ENCODE results near the gene MDGA2.
"Not testable (repeated sequence)": the region's sequence is repeated elsewhere in the genome, so short reads cannot be mapped to it uniquely, and the experiment has no call there.

The MDGA2 gene

GRCh38 chr14:47220096-47220495 is 455.3 kb downstream of the MDGA2 start:
- no peak for DNase-seq

GRCh38 chr14:47211263-47211662 is 464.1 kb downstream of the MDGA2 start:
- no peak for DNase-seq

DNA sequence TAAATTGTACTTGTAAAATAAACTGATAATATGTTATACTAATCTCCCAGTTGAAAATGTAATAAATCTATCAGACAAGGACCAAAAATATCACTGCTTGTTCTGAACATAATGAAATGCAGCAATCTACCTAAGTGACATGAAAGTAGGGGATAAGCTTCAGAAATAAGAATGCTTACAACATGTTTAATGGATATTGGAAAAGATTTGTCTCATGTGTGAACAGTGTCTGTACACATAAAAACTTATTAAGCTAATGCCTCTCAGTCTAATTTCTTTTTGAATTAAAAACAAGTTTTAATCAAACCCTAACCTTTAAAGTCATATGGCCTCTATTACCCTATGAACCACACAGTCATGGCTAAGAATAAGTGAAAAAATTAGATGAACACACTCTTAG is 465.3 kb downstream of the MDGA2 start:
- DNase-seq = no peak

GRCh38 chr14:47208434-47208833 is 467.0 kb downstream of the MDGA2 start:
- DNase-seq = no peak

DNA sequence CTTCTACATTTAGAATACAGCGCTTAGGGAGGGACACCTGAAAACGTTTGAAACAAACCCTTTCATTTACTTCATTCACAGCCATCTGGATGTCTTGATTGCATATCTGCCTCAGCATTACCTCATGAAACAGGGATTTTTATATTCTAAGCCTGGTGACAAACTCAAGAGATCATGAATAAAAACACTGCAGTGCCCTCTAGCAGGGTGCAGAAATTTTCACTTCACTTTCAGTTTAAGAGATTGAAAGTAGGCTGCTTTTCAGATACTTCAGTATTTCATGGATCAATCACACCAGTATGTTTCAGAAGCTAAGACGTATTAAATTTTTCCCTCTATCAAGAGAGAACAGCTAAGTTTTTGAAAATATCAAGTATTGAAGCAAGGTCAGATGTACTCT is 467.8 kb downstream of the MDGA2 start:
- DNase-seq = no peak

GRCh38 chr14:47200740-47201139 is 474.7 kb downstream of the MDGA2 start:
- DNase-seq = no peak

DNA sequence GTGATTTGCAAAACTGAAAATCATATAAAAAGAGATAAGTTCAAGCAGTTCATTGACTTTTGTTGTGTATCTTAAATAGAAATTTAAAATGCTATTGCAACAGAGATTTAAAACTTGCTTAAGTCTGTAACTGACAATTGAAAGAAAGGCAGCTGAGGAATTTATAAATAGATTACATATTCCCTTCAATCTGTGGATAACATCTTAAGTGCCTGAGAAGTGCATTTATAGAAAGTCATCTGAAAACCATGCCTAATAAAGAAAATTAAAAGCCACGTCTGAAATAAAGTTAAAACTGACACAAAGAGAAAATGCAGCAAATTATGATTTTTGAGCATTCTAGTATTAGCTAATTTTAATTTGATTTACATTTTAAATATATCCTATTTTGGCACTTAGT is 479.8 kb downstream of the MDGA2 start:
- no peak for DNase-seq

DNA sequence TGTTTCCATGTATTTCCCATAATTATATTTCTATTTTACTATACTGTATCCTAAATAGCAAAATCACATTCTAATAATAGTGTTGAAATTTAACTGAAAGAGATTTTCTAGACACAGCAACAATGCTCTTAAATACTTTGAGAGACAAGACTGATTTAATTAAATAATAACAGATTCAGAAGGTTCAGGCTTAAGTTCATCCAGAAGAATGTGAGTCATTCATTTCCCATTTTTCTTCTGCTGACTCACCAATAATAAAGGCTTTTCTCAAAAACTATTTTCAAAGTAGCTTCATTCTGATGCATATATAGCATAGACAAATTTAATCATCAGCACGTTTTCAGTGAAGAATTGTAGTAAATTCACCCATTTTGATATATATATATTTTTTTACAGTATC is 481.4 kb downstream of the MDGA2 start:
- no peak for DNase-seq

GRCh38 chr14:47192203-47192602 is 483.2 kb downstream of the MDGA2 start:
- not testable (repeated sequence) for DNase-seq

GRCh38 chr14:47191700-47192099 is 483.7 kb downstream of the MDGA2 start:
- DNase-seq = no peak

- DNase-seq = no peak
These were observed 485.4 kb downstream of the MDGA2 start for GRCh38 chr14:47189911-47190484.

DNA sequence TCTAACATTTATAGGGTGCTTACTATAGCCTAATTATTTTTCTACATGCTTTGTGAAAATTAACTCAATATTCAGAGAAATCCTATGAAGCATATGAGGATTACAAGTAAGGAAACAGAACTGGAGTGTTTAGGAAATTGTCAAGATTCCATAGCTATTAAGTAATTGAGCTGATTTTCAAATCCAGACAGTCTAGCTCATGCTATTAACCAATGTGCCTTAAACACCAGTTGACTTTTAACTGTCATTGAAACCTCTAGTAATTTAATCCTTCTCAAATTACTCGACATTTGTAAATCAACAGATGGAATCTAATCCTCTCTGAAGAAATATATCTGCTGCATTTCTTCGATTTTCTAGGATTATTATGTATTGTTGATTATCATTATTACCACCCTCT is 488.9 kb downstream of the MDGA2 start:
- no peak for DNase-seq

GRCh38 chr14:47179906-47180305 is 495.5 kb downstream of the MDGA2 start:
- DNase-seq = no peak

GRCh38 chr14:47171896-47172295 is 503.5 kb downstream of the MDGA2 start:
- not testable (repeated sequence) for DNase-seq

DNA sequence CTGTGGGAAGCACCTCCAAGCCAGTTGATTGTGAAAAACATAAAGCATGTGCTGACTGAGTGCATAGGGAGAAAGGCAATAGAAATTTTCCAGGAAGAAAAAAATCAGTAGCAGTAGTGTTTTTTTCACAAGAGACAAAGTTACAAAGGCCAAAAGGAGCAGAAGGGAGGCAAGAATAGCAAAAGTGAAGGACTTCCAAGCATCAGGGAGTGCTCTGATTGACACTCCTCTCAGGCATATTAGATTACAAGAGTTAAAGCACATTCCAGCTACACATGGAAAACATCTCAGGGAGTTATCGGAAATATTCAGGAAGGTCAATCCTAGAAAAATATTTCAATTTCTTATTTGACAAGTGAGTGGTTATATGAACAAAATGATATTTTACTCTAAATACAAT is 508.0 kb downstream of the MDGA2 start:
- DNase-seq = no peak

GRCh38 chr14:47155395-47155794 is 520.0 kb downstream of the MDGA2 start:
- no peak for DNase-seq

DNA sequence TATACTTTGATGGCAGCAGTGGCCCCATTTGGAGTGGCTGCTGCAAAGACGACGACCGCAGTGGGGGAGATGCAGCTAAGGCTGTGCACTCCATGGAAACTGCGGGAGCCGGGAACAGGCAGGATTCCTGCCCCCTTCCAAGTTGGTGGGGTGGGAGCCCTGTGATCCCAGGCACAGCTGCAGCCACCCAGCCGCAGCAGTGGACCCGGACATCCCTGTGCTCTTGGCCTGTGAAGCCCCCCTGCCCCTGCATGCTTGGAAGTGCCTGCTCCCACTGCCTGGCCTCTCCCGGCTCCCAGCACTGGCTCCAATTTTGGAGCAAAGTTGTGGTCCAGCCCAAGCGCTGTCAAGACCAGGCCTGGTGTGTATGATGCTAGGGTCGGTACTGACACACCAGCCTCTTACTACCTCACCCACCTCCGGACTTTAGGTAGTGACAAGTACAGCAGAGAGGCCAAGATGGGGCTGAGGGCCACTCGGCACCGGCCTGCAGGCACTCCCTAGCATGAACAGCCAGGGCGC is 521.1 kb downstream of the MDGA2 start:
- DNase-seq = no peak

DNA sequence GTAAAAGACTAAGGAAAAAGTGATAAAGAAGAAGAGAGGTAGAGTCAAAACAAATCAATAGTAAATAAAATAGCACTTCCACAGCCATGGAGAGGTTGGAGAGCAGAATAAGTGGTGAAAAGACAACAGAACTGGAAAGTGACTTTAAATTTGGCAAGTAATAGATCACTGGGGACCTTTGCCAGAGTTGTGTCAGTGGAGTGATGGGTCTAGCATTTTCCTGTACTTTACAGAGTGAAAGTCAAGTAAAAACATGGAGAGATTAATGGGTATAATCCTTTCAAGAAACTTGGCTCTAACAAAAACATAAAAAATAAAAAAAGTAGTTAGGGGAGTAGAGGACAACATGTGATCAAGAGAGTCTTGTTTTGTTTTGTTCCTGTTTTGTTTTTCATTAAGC is 521.7 kb downstream of the MDGA2 start:
- no peak for DNase-seq

DNA sequence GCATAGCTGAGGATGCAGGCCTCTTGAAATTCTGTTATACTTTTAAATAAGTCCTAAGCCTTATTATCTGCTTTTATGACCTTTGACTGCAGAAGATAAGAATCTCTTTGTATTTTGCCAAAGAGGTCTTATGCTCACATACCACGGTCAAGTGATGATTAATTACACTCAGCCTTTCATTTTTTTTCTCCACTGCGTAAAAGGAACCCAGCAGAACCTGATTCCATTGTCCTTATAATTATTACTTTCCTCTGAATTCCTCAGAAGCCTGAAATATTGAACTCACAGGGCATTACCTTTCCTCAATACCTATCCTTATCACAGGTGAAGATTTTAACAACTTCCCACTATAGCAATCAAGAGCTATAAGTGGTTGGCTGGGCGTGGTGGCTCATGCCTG is 525.1 kb downstream of the MDGA2 start:
- DNase-seq = no peak

DNA sequence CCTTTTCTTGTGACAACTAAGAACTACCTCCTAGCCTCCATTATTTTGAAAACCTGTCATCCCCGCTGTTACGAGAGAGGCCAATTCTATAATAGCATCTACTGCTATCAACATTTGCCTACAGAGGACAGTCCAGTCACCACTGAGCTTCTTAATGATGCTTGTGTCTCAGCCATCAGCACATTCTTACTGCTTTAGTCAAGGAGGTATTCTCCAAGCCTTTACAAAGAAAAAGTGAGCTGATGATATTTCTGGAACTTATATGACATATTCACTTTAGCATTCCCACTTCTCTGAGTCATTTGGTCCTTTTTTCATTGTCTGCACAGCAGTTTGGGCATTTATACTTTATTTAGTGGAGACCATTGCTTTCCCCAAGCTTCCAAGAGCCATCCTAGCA is 526.1 kb downstream of the MDGA2 start:
- DNase-seq = no peak

DNA sequence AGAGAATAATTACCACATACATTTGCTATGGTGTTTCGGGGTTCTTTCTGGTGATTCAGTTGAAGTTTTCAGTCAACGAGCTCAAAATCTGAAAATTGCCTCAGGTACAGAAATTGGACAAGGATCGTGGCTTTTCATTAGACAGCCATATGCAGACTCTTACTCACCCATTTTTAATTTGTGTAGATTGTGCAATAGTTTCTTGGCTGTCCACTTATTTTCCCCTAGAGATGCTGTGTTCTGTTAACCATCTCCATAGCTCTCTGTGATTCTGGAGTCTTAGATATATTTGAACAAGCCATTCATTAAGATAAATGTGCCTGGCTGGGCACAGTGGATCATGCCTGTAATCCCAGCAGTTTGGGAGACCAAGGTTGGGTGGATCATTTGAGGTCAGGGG is 526.7 kb downstream of the MDGA2 start:
- no peak for DNase-seq

DNA sequence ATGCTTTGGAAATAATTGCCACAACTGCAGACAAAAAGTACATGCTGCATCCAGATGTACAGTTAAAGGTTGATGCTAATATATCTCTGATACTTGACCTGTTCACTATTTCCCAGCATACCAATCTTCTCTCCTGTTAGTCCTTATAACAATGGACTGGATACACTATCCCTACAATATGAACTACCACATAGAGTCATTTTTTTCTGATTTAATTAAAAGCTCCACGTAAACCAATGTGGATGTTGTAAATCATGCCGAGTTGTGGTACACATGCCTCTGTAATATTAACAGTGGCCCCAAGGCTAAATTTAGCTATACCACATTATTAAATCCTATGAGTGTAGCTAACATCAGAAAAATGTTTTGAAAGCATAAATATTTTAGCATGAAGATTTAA is 554.8 kb downstream of the MDGA2 start:
- no peak for DNase-seq

- DNase-seq = no peak
These were observed 571.6 kb downstream of the MDGA2 start for GRCh38 chr14:47103771-47104170.

DNA sequence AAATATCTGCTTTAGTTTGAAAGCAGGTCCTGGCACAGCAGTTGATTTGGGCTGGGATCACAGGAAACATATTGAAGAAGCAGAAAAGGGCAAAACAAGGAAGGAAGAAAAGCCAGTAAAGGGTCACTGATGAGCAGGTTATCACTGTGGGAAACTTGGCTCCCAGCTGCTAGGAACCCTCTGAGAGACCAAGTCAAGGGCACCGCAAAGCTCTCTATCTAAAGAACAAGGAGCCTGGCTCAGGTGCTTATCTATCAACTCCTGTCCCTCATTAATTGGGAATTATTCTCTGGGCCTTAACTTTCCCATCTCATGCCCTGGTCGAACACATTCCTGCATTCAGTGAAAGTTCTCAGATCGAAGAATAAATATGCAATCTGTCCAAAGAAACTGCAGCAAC is 572.9 kb downstream of the MDGA2 start:
- no peak for DNase-seq

- DNase-seq = no peak
These were observed 589.7 kb downstream of the MDGA2 start for GRCh38 chr14:47085678-47086077.

DNA sequence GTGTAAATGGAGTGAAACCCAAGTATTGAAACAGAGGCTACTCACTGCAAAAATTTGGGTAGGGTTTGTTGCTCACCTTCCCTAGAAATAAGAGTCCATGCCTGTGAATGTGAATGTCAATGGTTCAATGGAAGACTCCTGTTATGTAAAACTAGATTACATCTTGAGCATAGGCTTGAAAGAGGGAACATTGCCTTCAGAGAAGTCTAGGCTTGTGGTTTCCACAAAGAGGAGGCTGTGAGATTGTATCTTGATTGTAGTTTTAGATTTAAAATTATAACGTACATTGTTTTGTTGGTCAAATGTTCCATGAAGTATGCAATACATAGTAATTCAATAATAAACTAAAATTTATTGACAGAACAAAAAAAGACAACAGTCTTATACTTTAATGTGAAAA is 610.1 kb downstream of the MDGA2 start:
- DNase-seq = no peak

Data from NCI-H345 (cell line).